SJCRH30 (cell line): ENCODE measurements around the gene TAF1B. TPM values are rescaled to one million over a fixed set of nuclear protein-coding genes. Genes with fewer than 3 reads are reported as not detected.
A peak's percentile ranks its signal among the peaks of the same experiment; 100 is the strongest.

Experiments
- DNase-seq, 2 experiments: peaks; one replicate each; pipeline ENCODE4 v3.0.0-alpha.2; 2015 to 2020
- H3K27ac ChIP-seq: fragments of 250-450 bp; sonication (Bioruptor Pico); 2 replicates; pipeline ENCODE4 v1.5.1; 2020; ENCODE audit warnings: mild to moderate bottlenecking, moderate library complexity
- H3K27me3 ChIP-seq: fragments of 250-450 bp; sonication (Bioruptor Pico); 2 replicates; pipeline ENCODE4 v1.5.1; 2020; ENCODE audit warnings: mild to moderate bottlenecking, moderate library complexity
- H3K36me3 ChIP-seq: fragments of 250-450 bp; sonication (Bioruptor Pico); 2 replicates; pipeline ENCODE4 v1.5.1; 2020; ENCODE audit warnings: mild to moderate bottlenecking, moderate library complexity
- H3K4me1 ChIP-seq: fragments of 250-450 bp; sonication (Bioruptor Pico); 2 replicates; pipeline ENCODE4 v1.5.1; 2020; ENCODE audit warnings: mild to moderate bottlenecking, moderate library complexity
- H3K4me3 ChIP-seq: fragments of 250-450 bp; sonication (Bioruptor Pico); 2 replicates; pipeline ENCODE4 v1.5.1; 2020; ENCODE audit warnings: mild to moderate bottlenecking, moderate library complexity
- H3K9me3 ChIP-seq: fragments of 250-450 bp; sonication (Bioruptor Pico); replicated peaks from 2 replicates; pipeline ENCODE4 v1.5.1; 2020; ENCODE audit warnings: mild to moderate bottlenecking, moderate library complexity
- total RNA-seq: library from RNA; depleted of rRNA; stranded (reverse); fragments of >200 nt; shearing (Covaris generic); gene quantifications from 2 replicates; pipeline ENCODE4 v1.2.3, GENCODE V29; 2014

The TAF1B gene
- total RNA-seq, 1 experiment from 2014 or later = 40.5 TPM

DNA sequence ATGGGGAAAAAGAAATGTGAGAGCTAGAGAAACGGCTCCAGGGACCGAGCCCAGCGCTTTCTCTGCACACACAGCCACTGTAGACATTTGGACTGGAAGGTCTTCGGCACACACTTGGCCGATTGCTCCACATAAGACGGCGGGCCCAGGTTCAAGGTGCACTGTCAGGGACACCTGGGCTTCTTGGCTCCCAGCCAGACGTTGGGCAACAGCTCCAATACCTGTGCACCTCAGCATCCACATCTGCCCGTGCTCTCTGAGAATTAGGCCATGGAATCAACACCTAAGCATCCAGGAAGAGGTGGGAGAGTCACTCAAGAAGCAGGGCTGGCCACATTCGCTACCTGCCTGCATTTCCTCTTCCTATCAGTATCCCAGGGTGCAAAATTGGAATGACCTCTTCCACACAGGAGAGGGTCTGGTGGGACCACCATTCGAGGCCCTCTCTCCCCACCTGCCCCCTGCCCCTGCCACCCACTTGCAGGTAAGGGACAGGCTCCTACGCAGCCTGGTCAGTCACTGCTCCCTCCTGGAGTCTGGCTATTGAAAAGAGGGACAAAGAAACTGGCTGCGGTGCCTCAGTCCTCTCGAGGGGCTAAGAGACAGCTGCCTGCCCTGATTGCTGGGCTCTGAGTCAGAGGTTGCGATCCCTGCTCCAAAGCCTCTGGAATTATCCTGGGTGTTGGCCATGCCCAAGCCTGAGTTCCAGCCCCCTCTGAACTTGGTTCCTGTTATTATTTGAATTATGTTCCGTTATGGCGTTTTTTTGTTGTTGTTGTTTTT, 40.1 kb upstream of the TAF1B start:
- H3K36me3 ChIP-seq = no peaks in the 10 kb centered on the region
- no peak overlapping the region for H3K4me3 ChIP-seq
- H3K27ac ChIP-seq = no peak overlapping the region
- H3K4me1 ChIP-seq = peaks cover 14% of the 10 kb centered on the region
- peaks cover 3% of the 10 kb centered on the region; the same call in 1 of the 2 replicates for H3K27me3 ChIP-seq
- peak; percentile 58 to 61 for DNase-seq
- H3K9me3 ChIP-seq = no peaks in the 10 kb centered on the region

DNA sequence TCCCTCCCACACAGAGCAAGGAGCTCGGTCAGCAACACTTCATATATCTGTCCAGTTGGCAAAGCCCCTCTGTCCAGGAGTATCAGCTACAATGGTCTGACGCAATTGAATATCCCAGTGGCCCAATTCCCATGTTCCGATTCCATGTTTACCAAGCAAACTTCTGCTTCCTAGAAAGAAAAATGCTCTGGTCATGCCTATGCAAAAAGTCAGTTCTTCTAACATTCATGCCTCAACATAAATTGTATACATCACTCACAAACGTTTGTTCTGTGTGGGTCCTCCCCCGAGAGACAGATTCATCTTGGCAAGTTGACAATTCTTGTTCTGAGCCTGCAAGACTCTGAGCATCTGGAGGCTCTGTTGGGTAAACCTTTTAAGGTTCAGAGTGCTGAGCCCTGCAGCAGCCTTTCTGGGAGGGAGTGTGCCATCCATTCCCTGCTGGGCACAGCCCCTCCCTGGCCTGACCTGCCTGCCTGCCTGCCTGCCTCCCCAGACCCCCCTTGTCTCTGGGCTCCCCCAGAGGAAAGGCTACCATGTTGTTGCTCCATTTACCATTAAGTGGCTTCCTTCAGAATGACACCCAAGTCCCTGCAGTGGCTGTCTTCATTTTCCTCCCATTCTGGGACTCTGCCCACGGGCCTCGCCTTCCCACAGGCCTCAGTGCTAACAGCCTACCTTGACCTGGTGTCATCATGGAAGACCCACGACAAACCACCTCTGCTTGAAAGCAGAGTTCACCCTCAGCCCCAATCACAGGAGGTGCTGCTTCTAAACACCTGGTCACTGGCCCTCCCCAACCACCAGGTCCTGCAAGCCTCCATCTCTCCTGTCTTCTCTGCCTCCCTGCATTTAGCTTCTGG, 37.6 kb upstream of the TAF1B start:
- Histone ChIP-seq H3K4me1 (peaks cover 14% of the 10 kb centered on the region), H3K27ac (no peak overlapping the region), H3K27me3 (peaks cover 16% of the 10 kb centered on the region), H3K36me3 (no peaks in the 10 kb centered on the region), H3K4me3 (no peak overlapping the region), H3K9me3 (no peaks in the 10 kb centered on the region)
- DNase-seq = no peak

DNA sequence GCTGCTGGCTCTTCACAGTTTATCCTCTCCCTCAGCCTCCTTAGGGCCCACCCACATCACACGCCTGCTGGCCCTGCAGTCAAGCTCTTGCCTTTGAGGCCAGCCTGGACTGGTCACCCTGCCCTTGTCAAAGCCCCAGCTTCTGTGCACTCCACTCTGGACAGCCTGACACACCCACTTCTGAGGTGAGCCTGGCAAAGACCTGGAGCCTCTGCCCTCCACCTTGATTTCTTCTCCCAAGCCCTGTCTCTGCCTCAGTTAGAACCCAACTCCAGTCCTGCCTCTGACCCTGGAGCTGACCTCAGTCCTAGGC, 37.0 kb upstream of the TAF1B start:
- Histone ChIP-seq H3K4me1 (peaks cover 14% of the 10 kb centered on the region), H3K27ac (no peak overlapping the region), H3K27me3 (peaks cover 20% of the 10 kb centered on the region), H3K9me3 (no peaks in the 10 kb centered on the region), H3K36me3 (no peaks in the 10 kb centered on the region), H3K4me3 (no peak overlapping the region)
- DNase-seq = no peak

DNA sequence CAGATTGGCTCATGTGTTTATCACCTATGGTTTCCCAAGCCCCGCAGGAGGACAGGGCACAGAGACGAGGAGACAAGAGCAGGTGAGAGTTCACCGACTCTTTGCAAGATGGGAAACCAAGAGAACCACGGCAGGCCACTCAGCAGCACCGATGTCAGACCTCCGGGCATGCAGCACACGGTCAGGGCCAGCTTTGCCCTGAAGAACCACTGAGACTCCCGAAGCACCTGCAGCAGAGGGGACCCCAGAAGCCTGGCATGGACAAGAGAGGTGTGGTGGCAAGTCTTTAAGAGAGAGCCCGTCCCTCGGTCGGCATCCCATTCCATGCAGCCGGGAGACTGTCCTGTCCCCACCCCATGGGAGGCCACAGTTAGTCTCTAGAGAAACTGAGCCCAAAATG, 36.6 kb upstream of the TAF1B start:
- peaks cover 20% of the 10 kb centered on the region for H3K27me3 ChIP-seq
- no peak for DNase-seq
- H3K9me3 ChIP-seq = no peaks in the 10 kb centered on the region
- H3K36me3 ChIP-seq = no peaks in the 10 kb centered on the region
- H3K4me1 ChIP-seq = peaks cover 11% of the 10 kb centered on the region
- H3K27ac ChIP-seq = no peak overlapping the region
- H3K4me3 ChIP-seq = no peak overlapping the region

DNA sequence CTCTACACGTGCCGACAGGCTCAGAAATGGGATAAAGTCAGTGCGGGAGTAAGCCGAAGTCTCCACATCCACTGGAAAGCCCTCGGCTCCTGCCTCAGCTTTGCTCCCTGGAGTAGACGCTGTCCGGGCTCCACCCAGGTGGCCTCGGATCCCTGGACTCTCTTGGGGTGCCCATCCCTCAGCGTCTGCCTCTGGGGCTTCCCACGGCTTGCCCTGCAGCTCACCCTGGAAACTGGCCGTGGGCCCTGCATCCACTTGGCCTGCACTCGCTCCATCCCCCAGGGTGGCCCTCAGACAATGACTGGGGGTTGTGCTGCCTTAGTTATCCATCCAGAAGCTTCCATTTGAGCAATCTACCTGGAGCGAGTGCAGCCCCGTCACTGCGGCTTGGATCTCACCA, 36.2 kb upstream of the TAF1B start:
- Histone ChIP-seq H3K4me3 (no peak overlapping the region), H3K36me3 (no peaks in the 10 kb centered on the region), H3K27me3 (peaks cover 20% of the 10 kb centered on the region), H3K9me3 (no peaks in the 10 kb centered on the region), H3K4me1 (peaks cover 11% of the 10 kb centered on the region), H3K27ac (no peak overlapping the region)
- no peak for DNase-seq

DNA sequence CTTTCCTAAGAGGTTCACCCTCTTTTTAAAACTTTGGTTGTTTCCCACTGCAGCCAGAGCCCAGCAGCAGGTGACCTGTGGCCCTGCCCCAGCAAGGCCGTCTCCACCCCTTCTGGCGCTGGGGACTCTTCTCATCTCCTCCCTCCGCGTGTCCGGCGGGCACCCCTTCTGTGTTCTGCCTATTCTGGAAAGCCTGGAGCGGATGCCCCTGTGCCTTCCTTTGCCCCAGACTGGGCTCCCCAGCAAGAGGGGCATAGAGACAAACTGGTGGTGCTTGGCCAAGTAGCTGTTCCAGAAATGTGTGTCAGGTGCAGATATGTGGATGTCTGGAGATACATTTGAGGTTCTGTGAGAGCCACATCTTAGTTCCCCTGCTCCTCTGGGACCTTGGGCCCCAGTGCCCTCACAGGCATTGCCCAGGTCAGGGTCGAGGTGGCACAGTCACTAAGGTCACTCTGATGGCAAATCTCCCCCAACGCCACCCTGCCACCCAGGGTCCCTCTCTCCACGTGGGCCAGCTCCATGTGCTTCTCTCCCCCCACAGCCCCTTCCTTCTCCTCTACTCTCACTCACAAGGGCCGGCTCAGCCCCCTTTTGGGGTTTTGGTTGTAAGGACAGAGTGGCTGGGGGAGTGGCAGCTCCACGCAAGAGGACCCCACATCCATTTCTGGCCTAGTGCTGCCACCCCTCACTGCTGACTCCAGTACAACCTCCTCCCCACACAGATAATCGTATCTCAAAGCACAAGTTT, 35.5 kb upstream of the TAF1B start:
- DNase-seq = no peak
- Histone ChIP-seq H3K36me3 (no peaks in the 10 kb centered on the region), H3K4me3 (no peak overlapping the region)

DNA sequence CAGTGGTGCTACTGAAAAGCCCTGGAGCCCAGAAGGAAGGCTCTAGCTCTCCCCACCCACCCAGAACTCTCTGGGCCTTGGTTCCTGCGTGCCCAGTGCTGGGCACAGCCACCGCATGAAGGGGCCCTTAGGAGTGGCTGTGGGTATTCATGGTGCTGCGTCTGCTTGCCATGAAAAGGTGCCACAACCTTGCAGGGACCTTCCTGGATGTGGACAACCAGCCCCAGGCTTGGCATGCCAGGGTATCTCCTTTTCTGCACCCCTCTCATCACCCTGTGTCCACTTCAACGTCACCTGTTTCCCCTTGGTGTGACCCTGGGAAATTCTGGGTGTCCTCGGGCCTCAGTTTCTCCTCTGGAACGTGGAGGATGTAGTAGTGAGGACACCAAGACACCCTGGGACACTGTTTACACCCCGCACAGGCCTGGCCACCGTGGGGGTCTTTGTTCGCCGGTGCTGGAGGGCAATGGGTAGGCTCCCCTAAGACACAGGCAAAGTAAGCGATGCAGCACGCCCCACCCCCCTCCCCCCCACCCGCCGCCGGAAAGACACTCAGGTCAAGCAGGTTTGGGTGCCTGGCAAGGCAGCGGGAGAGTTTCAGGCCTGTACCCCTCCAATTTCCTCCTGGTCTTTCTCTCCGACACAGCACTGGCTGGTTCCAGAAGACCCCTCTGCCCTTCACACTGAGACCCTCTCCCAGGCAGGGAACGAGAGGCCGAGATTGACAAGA, 34.8 kb upstream of the TAF1B start:
- Histone ChIP-seq H3K36me3 (no peaks in the 10 kb centered on the region), H3K4me3 (no peak overlapping the region), H3K4me1 (peaks cover 2% of the 10 kb centered on the region; the same call in 1 of the 2 replicates), H3K27ac (no peak overlapping the region), H3K27me3 (peaks cover 20% of the 10 kb centered on the region), H3K9me3 (no peaks in the 10 kb centered on the region)
- DNase-seq = no peak

More for the DNA sequence above, 35.5 kb upstream of the TAF1B start:
- H3K27me3 ChIP-seq = peaks cover 20% of the 10 kb centered on the region
- H3K4me1 ChIP-seq = peaks cover 8% of the 10 kb centered on the region
- H3K9me3 ChIP-seq = no peaks in the 10 kb centered on the region
- H3K27ac ChIP-seq = no peak overlapping the region

DNA sequence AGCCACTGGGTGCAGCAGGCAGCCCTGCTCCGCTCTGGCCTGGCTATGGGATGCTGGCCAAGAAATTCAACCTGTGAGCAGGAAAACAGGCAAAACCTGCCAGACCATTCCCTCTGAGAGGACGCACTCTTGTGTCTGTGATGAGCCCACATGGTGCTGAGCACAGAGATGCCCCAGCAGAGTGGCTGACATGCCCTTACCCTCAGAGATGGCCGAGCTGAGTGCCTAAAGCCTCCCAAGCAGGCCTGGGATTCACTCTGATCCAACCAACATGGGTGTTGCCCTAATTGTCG, 34.3 kb upstream of the TAF1B start:
- Histone ChIP-seq H3K4me1 (no peaks in the 10 kb centered on the region), H3K9me3 (no peaks in the 10 kb centered on the region), H3K27me3 (peaks cover 20% of the 10 kb centered on the region), H3K36me3 (no peaks in the 10 kb centered on the region), H3K4me3 (no peak overlapping the region), H3K27ac (no peak overlapping the region)
- no peak for DNase-seq

DNA sequence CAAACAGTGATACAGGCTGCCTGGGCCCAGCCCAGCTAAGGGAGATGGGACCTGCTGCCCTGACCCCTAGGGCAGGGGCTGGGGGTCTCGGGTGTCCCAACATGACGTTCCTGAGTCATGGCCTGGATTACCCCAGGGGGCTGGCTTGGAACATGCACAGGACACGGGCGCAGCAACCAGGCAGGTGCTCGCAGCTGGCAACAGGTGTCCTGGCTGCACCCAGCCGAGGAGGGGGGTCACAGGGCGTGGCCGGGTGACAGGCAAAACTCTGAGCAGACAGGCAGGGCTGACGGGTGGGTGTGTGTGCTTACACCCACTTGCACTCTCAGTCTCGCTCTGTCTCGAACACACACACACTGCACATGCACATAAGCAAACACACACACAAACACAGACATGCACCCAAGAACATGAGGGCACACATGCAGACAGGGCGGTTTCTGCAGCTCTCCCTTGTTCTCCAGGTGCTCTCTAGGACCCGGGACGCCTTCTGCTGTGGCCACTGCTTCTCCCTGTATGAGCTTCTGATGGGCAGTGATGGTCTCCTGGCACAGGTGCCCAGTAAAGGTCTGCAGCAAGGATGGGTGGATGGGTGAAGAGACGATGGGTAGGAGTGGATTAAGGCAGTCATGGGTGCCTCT, 33.7 kb upstream of the TAF1B start:
- Histone ChIP-seq H3K4me1 (no peaks in the 10 kb centered on the region), H3K27me3 (peaks cover 20% of the 10 kb centered on the region), H3K9me3 (no peaks in the 10 kb centered on the region), H3K27ac (no peak overlapping the region), H3K4me3 (no peak overlapping the region), H3K36me3 (no peaks in the 10 kb centered on the region)
- no peak for DNase-seq

DNA sequence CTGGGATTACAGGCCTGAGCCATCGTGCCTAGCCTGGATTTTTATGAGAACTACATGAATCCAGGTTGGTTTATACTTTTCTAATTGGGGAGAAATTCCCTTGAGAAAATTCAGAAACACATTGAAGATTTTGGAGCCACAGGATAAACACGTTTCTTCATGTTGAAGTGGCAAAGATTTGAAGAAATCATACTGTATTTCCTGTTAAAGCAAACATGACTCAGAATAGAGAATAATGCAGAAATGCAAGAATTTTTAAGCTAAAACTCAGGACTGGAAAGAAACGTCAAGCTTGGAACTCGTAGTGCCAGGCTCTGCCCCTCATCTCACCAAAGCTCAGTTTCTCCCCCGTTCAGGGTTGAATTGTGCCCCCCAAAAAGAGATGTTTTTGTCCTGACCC, 32.1 kb upstream of the TAF1B start:
- Histone ChIP-seq H3K27me3 (peaks cover 20% of the 10 kb centered on the region), H3K4me1 (no peaks in the 10 kb centered on the region)

DNA sequence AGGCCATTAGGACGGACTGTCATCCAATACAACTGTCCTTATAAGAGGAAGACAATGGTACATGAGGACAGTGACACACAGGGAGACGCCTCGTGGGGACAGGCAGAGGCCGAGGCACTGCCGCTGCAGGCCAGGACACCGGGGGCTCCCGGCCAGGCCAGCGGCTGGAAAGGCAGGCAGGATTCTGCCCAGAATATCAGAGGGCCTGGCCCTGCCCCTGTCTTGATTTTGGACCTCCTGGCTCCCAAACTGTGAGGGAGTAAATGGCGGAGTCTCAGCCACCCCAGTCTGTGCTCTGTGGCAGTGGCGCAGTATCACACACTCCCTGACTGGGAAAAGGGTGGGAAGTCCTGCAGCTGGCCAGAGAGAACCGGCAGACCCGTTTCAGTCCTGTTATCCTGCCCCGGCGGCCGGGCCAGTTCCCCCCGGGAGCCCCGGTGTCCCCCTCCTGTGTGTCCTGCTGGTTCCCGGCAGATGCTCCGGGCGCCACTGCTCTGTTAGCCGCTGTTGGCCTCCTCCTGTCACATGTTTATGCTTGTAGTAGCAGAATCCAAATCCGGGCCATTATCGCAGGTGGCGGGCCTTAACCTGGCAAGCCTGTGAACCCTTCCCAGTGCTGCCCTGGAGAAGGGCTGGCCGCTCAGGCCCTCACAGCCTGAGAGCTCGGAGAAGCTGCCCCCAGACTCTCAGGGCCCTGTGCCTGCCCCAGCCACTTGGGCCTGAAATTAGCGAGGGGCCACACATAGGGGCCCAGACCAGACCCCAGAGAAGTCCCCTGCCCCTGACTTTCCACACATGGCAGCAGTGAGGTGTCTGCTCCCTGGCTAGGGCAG, 31.4 kb upstream of the TAF1B start:
- Histone ChIP-seq H3K4me3 (no peak overlapping the region), H3K36me3 (no peaks in the 10 kb centered on the region), H3K27ac (no peak overlapping the region), H3K4me1 (no peaks in the 10 kb centered on the region), H3K27me3 (peaks cover 20% of the 10 kb centered on the region), H3K9me3 (no peaks in the 10 kb centered on the region)
- no peak for DNase-seq

More for the DNA sequence above, 32.1 kb upstream of the TAF1B start:
- no peak for DNase-seq
- H3K4me3 ChIP-seq = no peak overlapping the region
- H3K9me3 ChIP-seq = no peaks in the 10 kb centered on the region
- H3K27ac ChIP-seq = no peak overlapping the region
- no peaks in the 10 kb centered on the region for H3K36me3 ChIP-seq

DNA sequence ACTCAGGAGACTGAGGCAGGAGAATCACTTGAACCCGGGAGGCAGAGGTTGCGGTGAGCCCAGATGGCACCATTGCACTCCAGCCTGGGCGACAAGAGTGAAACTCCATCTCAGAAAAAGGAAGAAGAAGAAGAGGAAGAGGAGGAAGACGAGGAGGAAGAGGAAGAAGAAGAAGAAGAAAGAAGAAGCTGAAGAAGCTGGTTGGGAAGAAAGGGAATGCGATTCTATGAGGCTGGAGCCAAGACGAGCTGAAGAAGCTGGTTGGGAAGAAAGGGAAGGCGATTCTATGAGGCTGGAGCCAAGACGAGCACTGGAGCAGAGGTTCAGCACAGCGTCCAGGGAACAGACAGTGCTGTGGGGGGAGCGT, 30.3 kb upstream of the TAF1B start:
- no peak overlapping the region for H3K4me3 ChIP-seq
- H3K36me3 ChIP-seq = no peaks in the 10 kb centered on the region
- H3K4me1 ChIP-seq = no peaks in the 10 kb centered on the region
- H3K27ac ChIP-seq = no peak overlapping the region
- H3K27me3 ChIP-seq = peaks cover 20% of the 10 kb centered on the region
- no peaks in the 10 kb centered on the region for H3K9me3 ChIP-seq
- DNase-seq = no peak

DNA sequence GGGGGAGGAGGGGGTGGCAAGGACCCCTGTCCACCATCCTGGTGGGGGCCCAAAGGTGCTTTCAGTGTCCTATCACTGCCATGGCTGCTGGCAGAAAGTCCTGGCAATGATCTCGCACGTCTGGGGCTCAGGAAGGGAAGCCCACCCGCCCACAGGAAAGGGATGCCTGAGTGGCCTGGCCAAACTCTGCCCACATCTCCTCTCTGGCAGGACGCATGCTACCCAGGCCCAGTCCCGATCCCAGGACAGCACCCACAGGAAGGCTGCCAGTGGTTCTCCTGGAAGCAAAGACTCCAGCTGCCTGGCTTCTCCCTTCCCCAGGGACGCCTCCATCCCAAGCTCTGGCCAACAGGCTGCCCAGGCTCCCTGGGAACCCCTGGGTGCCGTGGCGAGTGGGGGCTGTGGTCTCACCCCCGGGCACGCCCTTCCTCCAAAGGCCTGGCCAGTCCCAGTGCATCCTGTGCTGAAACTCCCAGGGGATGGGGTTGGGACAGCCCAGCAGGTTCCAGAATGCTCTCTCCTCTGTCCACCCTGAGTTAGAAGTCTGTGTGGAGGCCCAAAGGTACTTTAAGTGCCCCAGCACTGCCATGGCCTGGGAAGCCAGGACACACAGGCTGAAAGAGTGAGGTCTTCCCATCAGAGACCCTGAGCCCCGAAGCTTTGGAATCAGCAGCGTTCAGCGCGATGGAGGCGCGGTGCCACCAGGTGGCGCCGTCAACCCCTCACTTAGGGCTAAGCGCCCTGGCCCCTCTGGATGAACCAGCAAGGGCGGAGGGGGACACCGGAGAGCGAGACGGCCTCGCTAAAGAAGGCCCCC, 29.8 kb upstream of the TAF1B start:
- H3K36me3 ChIP-seq = no peaks in the 10 kb centered on the region
- peaks cover 17% of the 10 kb centered on the region for H3K27me3 ChIP-seq
- H3K4me1 ChIP-seq = no peaks in the 10 kb centered on the region
- no peak overlapping the region for H3K27ac ChIP-seq
- H3K9me3 ChIP-seq = 0 out of 2 replicates have a peak, but pooled peaks cover 2% of the 10 kb centered on the region
- peak; percentile 76 to 87 for DNase-seq
- no peak overlapping the region for H3K4me3 ChIP-seq
